Subcutaneous adipose tissue (tissue), 4 donors: ENCODE results near the gene FKBP15. TPM values are rescaled to one million over a fixed set of nuclear protein-coding genes. Genes with fewer than 3 reads are reported as not detected.

Experiments used
- total RNA-seq, 4 donors: library from RNA; depleted of rRNA; stranded (reverse); fragments of >200 nt; gene quantifications; one replicate each; pipeline ENCODE4 v1.1.0, GENCODE V29; 2016
- TF ChIP-seq, protein P1 (sequence below): fragments of 450-650 bp; IDR thresholded peaks from one replicate; pipeline ENCODE4 v1.5.1; 2016; ENCODE audit warnings: low read depth, mild to moderate bottlenecking, control low read depth, antibody characterized with exemption, moderate library complexity

FKBP15 gene
- total RNA-seq, 4 donors from 2014 or later: 24.9 to 51.7 (median 32.0) TPM

DNA sequence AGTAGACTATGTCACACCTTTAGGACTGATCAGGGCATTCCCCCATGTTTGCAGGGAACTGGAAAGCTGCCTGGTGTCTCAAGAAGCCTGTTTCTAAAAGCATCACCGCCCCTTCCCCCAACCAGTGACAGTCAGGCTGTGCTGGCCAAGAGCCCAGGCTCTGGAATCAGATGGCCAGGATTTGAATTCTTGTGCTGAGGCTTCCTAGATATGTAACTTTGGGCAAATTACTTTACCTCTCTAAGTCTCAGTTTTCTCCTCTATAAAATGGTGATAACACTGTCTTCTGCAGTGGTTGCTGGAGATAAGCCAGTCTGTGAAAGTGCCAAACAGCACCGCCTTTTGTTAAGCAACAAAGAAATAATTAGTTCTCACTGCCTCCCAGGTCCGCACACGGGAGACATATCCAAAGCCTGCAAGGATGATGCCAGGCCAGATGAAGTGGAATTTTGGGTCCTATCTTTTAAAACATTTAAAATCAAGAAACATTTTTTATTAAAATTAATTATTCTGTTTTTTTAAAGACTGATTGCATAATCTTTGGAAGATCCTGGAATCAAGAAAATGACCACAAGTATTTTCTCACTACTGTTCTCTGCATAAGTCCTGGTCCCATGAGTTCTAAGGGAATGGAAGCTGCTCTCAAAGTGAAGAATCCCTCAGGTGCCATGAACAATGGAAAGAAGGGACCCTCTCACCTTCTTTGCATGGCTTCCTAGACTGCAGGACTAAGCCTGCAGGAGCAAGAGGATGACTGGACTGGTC is 56.4 kb downstream of the FKBP15 start:
- TF ChIP-seq, protein P1, sequence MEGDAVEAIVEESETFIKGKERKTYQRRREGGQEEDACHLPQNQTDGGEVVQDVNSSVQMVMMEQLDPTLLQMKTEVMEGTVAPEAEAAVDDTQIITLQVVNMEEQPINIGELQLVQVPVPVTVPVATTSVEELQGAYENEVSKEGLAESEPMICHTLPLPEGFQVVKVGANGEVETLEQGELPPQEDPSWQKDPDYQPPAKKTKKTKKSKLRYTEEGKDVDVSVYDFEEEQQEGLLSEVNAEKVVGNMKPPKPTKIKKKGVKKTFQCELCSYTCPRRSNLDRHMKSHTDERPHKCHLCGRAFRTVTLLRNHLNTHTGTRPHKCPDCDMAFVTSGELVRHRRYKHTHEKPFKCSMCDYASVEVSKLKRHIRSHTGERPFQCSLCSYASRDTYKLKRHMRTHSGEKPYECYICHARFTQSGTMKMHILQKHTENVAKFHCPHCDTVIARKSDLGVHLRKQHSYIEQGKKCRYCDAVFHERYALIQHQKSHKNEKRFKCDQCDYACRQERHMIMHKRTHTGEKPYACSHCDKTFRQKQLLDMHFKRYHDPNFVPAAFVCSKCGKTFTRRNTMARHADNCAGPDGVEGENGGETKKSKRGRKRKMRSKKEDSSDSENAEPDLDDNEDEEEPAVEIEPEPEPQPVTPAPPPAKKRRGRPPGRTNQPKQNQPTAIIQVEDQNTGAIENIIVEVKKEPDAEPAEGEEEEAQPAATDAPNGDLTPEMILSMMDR: no peak

DNA sequence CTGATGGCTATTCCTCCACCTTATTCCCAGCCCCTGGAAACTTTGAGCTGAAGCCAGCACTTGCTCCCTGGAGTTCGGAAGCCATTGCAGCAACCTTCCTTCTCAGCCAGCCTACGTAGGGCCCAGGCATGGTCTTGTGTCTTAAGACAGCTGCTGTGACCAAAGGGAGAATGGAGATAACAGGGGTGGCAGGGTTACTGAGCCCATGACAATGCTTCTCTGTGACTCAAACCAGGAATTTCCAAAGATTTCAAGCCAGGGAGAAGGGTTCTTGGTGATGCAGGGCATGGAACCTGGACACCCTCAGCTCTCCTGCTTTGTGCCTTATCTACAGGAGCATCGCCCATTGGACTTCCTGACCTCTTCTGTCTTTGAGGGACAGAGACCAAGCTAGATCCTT is 58.1 kb downstream of the FKBP15 start:
- TF ChIP-seq, protein P1: no peak

DNA sequence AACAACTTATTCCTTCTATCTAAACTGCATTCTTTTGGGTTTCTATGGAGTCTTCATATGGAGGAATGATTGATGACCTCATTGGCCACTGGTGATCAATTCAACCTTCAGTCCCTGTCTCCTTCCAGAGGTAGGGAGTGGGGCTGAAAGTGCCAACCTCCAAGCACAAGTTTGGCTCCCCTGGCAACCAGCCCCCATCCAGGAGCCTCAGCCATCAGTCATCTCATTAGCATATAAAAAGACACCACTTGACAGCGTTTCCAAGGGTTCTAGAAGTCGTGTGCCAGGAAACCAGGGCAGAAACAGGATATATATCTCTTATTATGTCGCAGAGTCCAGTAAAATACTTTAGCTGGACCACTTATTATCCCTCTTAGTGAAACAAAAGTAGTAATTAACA is 60.5 kb downstream of the FKBP15 start:
- TF ChIP-seq, protein P1: no peak

- TF ChIP-seq, protein P1: no peak
These were observed 62.6 kb downstream of the FKBP15 start for GRCh38 chr9:113158446-113158845.

DNA sequence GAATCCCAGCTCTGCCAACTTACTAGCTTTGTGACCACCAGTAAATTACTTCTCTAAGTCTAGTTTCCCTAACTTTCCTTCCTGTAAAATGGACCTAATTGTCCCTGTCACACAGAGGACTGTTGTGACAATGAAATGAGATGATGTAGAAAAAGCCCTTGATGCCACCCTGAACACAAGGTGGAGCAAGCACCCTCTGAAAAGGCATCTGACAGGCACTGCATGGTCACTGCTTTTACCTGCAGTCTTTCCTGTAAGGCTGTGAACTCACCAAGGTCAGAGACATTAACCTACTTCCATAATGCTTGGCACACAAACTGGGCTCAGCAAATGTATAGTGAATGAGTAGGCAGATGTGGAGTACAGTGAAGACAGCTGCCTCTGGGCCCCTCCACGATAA is 64.2 kb downstream of the FKBP15 start:
- TF ChIP-seq, protein P1: no peak

GRCh38 chr9:113155911-113156588 is 65.0 kb downstream of the FKBP15 start:
- TF ChIP-seq, protein P1: no peak

- TF ChIP-seq, protein P1: no peak
These were observed 66.1 kb downstream of the FKBP15 start for GRCh38 chr9:113154946-113155345.
